ENCODE results near the gene CES3. TPM values are rescaled to one million over a fixed set of nuclear protein-coding genes. Genes with fewer than 3 reads are reported as not detected.
"Not testable (repeated sequence)": the region's sequence is repeated elsewhere in the genome, so short reads cannot be mapped to it uniquely, and the experiment has no call there.

Gene CES3
- total and polyA plus RNA-seq, 4 donors, result 0.19 to 28.3 (median 12.5) TPM

GRCh38 chr16:66973716-66974115 is 12.7 kb downstream of the CES3 start (continued):
- TF ChIP-seq REST (IDR thresholded peaks at IDR 0.05) (no peak), GABPA (IDR thresholded peaks at IDR 0.05 in 1 of 2, conservative IDR thresholded peaks at IDR 0.05 in 1 of 2) (no peak)

- not testable (repeated sequence) for DNase-seq (ENCODE audit: low spot score); H3K4me3 ChIP-seq (ENCODE audit: low read depth in 1 of 3, low read length in 3 of 3); H3K27me3 ChIP-seq (ENCODE audit: control insufficient read depth in 4 of 4, insufficient read depth in 4 of 4, low read length in 3 of 4); H3K36me3 ChIP-seq (ENCODE audit: control insufficient read depth in 4 of 4, insufficient read depth in 3 of 4, low read depth in 1 of 4, low read length in 3 of 4); H3K9ac ChIP-seq (ENCODE audit: low read depth in 1 of 2, low read length in 2 of 2); H3K27ac ChIP-seq (ENCODE audit: low read depth in 1 of 2, low read length in 2 of 2); H3K9me3 ChIP-seq (ENCODE audit: control insufficient read depth in 4 of 4, low read length in 3 of 4)
- H3K4me1 ChIP-seq (ENCODE audit: control insufficient read depth in 4 of 4, insufficient read depth in 4 of 4, low read length in 3 of 4), result peaks cover 0 to 14% (median 7%) of the 10 kb centered on the region in 4 donors
- 90% methylated on average over 32 of the region's 32 CpGs for WGBS
These were observed 13.3 kb downstream of the CES3 start for GRCh38 chr16:66974156-66974931.

GRCh38 chr16:66974932-66975246 is 13.8 kb downstream of the CES3 start:
- DNase-seq (ENCODE audit: low spot score); H3K36me3 ChIP-seq (ENCODE audit: control insufficient read depth in 4 of 4, insufficient read depth in 3 of 4, low read depth in 1 of 4, low read length in 3 of 4): not testable (repeated sequence)
- WGBS, result 75% methylated on average over 11 of the region's 11 CpGs

GRCh38 chr16:66975302-66975893 is 14.3 kb downstream of the CES3 start:
- Histone ChIP-seq H3K9ac (ENCODE audit: low read depth in 1 of 2, low read length in 2 of 2) (no peak overlapping the region), H3K4me3 (ENCODE audit: low read depth in 1 of 3, low read length in 3 of 3) (no peak overlapping the region), H3K27ac (ENCODE audit: low read depth in 1 of 2, low read length in 2 of 2) (no peak overlapping the region), H3K4me1 (ENCODE audit: control insufficient read depth in 4 of 4, insufficient read depth in 4 of 4, low read length in 3 of 4) (peaks cover 0 to 15% (median 7%) of the 10 kb centered on the region in 4 donors), H3K27me3 (ENCODE audit: control insufficient read depth in 4 of 4, insufficient read depth in 4 of 4, low read length in 3 of 4) (no peaks in the 10 kb centered on the region), H3K9me3 (ENCODE audit: control insufficient read depth in 4 of 4, low read length in 3 of 4) (no peaks in the 10 kb centered on the region), H3K36me3 (ENCODE audit: control insufficient read depth in 4 of 4, insufficient read depth in 3 of 4, low read depth in 1 of 4, low read length in 3 of 4) (peaks cover 0 to 8% (median 6%) of the 10 kb centered on the region in 4 donors)
- WGBS, result 86% methylated on average over 14 of the region's 14 CpGs
- DNase-seq (ENCODE audit: low spot score), result no peak
- TF ChIP-seq GABPA (IDR thresholded peaks at IDR 0.05 in 1 of 2, conservative IDR thresholded peaks at IDR 0.05 in 1 of 2) (no peak), RAD21 (IDR thresholded peaks at IDR 0.05) (no peak), EGR1 (IDR thresholded peaks at IDR 0.05; ENCODE audit: low read depth in 2 of 2) (no peak), TAF1 (conservative IDR thresholded peaks at IDR 0.05) (no peak), YY1 (IDR thresholded peaks at IDR 0.05) (no peak), CTCF (IDR thresholded peaks at IDR 0.05; ENCODE audit: low read depth, low read length, missing input control) (no peak), FOXA1 (IDR thresholded peaks at IDR 0.05) (no peak), HNF4G (IDR thresholded peaks at IDR 0.05) (no peak), SP1 (IDR thresholded peaks at IDR 0.05) (no peak), ZBTB33 (IDR thresholded peaks at IDR 0.05) (no peak), NR2F2 (IDR thresholded peaks at IDR 0.05) (no peak), REST (IDR thresholded peaks at IDR 0.05) (no peak), FOXA2 (IDR thresholded peaks at IDR 0.05) (no peak), RXRA (IDR thresholded peaks at IDR 0.05) (no peak)

More at GRCh38 chr16:66974932-66975246, 13.8 kb downstream of the CES3 start:
- not testable (repeated sequence) for H3K27ac ChIP-seq (ENCODE audit: low read depth in 1 of 2, low read length in 2 of 2); H3K9me3 ChIP-seq (ENCODE audit: control insufficient read depth in 4 of 4, low read length in 3 of 4); H3K27me3 ChIP-seq (ENCODE audit: control insufficient read depth in 4 of 4, insufficient read depth in 4 of 4, low read length in 3 of 4); H3K9ac ChIP-seq (ENCODE audit: low read depth in 1 of 2, low read length in 2 of 2); H3K4me3 ChIP-seq (ENCODE audit: low read depth in 1 of 3, low read length in 3 of 3)
- peaks cover 0 to 15% (median 7%) of the 10 kb centered on the region in 4 donors for H3K4me1 ChIP-seq (ENCODE audit: control insufficient read depth in 4 of 4, insufficient read depth in 4 of 4, low read length in 3 of 4)
